Measurements from ENCODE around the gene CYP2C18. TPM values are rescaled to one million over a fixed set of nuclear protein-coding genes. Genes with fewer than 3 reads are reported as not detected.
"Not testable (repeated sequence)": the region's sequence is repeated elsewhere in the genome, so short reads cannot be mapped to it uniquely, and the experiment has no call there.

CYP2C18 gene
- polyA plus RNA-seq, 1 donor, result not detected

DNA sequence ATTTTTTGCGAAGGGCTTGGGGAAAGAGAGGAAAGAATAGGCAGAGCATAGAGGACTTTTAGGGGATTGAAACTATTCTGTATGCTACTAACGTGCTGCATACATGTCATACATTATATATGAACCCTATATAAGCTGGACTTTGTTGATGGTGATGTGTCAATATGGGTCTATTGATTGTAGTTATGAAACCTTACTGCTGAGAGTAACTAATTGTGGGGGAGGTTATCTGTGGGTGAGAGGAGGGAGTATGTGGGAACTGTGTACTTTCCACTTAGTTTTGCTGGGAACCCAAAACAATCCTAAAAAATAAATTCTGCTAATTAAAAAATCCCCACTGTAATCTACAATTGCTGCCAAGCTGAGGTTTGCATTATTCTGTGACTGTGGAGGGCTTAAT is 63.6 kb downstream of the CYP2C18 start:
- DNase-seq (ENCODE audit: low read depth), result no peak

DNA sequence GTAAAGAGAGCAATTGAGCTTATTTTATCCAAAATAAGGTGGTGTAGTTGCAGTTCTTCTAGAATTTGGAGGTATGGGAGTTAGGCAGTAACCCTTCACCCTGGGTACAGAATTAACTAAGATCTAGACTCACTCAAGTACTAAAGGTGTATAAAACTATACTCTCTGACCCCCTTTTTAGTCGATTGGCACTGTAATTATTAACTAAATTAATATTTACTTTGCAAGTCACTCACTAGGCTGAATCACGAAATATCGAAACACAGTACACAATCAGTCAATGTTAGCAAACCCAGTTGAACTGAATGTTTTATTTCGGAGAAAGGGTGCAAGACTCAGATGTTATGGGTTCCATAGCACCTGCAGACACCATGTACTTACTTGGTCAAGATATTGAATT is 64.3 kb downstream of the CYP2C18 start:
- DNase-seq (ENCODE audit: low read depth), result no peak

DNA sequence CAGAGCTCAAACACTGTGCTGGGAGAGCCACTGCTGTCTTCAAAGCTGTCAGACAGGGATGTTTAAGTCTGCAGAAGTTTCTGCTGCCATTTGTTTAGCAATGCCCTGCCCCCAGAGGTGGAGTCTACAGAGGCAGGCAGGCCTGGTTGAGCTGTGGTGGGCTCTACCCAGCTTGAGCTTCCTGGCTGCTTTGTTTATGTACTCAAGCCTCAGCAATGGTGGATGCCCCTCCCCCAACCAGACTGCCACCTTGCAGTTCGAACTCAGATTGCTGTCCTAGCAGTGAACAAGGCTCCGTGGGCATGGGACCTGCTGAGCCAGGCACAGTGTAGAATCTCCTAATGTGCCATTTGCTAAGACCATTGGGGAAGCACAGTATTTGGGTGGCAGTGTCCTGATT is 74.4 kb downstream of the CYP2C18 start:
- DNase-seq (ENCODE audit: low read depth), result no peak

GRCh38 chr10:94760586-94761178 is 77.2 kb downstream of the CYP2C18 start:
- no peak for DNase-seq (ENCODE audit: low read depth)

GRCh38 chr10:94762393-94762792 is 78.9 kb downstream of the CYP2C18 start, which contains the start of gene CYP2C19:
Gene CYP2C19 (plus strand): TSS chr10:94762681. CDS start chr10:94762706, 25 bp downstream.
- no peak for DNase-seq (ENCODE audit: low read depth)

GRCh38 chr10:94775425-94775824 is 91.9 kb downstream of the CYP2C18 start:
- not testable (repeated sequence) for DNase-seq (ENCODE audit: low read depth)

DNA sequence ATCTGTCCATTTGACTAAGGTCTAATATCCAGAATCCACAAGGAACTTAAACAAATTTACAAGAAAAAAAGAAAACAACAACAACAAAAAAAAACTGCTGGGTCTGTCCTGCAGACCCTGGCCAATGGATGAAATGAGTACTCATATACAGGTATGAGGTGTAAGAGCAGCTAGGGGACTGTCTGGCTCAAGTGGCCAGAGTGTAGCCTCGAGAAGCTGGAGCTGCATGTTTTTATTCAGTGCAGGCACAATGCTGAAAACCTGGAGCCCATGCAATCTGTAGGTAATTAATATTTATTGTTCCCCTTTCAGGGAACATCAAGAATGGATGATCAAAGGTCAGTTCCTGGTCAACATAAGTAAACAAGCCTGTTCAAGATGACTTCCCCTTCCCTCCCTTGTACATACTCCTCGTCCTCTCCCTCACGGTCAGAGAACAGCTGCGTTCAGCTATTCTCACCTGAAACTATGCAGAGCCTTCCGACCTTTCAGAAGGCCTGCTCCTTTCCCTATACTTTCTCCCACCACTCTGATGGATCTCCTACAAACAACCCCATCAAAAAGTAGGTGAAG is 94.4 kb downstream of the CYP2C18 start:
- DNase-seq (ENCODE audit: low read depth), result no peak

- no peak for DNase-seq (ENCODE audit: low read depth)
Measured at GRCh38 chr10:94780844-94781243, 97.3 kb downstream of the CYP2C18 start.

DNA sequence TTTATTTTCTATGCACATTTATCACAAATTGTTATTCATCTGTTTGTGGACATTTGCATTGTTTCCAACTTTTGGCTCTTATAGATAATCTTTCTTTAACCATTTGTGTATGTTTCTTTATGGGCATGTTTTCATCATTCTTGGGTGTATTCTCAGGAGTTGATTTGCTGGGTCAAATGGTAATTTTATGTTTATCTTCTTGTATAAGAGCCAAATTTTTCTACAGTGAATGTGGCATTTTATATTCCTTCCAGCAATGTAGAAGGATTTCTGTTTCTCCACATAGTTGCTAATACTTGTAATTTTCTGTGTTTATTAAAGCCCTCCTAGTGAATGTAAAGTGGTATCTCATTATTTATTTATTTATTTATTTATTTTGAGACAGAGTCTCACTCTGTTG is 100.7 kb downstream of the CYP2C18 start:
- DNase-seq (ENCODE audit: low read depth), result no peak

- no peak for DNase-seq (ENCODE audit: low read depth)
Measured at GRCh38 chr10:94785211-94785610, 101.7 kb downstream of the CYP2C18 start.

Other genes starting within 250 kb of the CYP2C18 start
- 7.5 TPM for gene HELLS, start 137.9 kb upstream of the CYP2C18 start, polyA plus RNA-seq (ENCODE audit: insufficient read length)
- not detected for gene CYP2C19, start 79.0 kb downstream of the CYP2C18 start, polyA plus RNA-seq (ENCODE audit: insufficient read length)